K562 (cell line): ENCODE measurements around the gene CCL13. TPM values are rescaled to one million over a fixed set of nuclear protein-coding genes. Genes with fewer than 3 reads are reported as not detected.

Source experiments
- ATAC-seq: fragments of 200-7000 bp; cut with Tn5 transposase; 3 replicates; pipeline ENCODE4 v1.9.1; 2020; ENCODE audit warnings: moderate library complexity
- BruUV-seq: library from RNA; stranded (reverse); fragments of 400-500 nt; replicated peaks from 2 replicates; lab custom pipeline; 2021; lab: Mats Ljungman, UMichigan
- CTCF ChIA-PET: fragments of 300-600 bp; formaldehyde crosslinking; extraction: SDS; loops from one replicate; lab custom pipeline; 2021; ENCODE audit warnings: low intra/inter-chr PET ratio; lab: Yijun Ruan, JAX
- POLR2A ChIA-PET: fragments of 300-600, 350-650 bp; sonication (Branson Sonifier 250); formaldehyde crosslinking; extraction: SDS; loops from one replicate; lab custom pipeline; 2021; ENCODE audit warnings: antibody characterized with exemption, inconsistent platforms; lab: Yijun Ruan, JAX
- DNase-seq, 4 experiments: peaks; one replicate each; pipeline versions ENCODE4 v3.0.0 to v3.0.0-alpha.2; 2011 to 2018; ENCODE audit warnings: low spot score in 3 of 4, mixed read lengths in 3 of 4; ENCODE audit errors: extremely low read depth in 1 of 4
- FAIRE-seq: peaks from 2 replicates; lab custom pipeline; 2011; peaks lifted over from hg19 to GRCh38; lab: Jason Lieb, UNC
- H2AFZ ChIP-seq: 2 replicates; pipeline ENCODE4 v1.6.0; 2011; ENCODE audit warnings: low read depth, low read length, control low read depth, inconsistent platforms
- H3K27ac ChIP-seq: fragments of 200-600 bp; 3 replicates; pipeline ENCODE4 v1.8.0; 2011; ENCODE audit warnings: low read depth, mild to moderate bottlenecking, control low read depth, inconsistent platforms, low read length, moderate library complexity, mixed read lengths; ENCODE audit errors: extremely low read depth
- H3K27me3 ChIP-seq, 2 experiments: fragments of 300-600 bp in 1 of 2; 2 replicates in 1 of 2; 3 replicates in 1 of 2; pipeline versions ENCODE4 v1.6.0 to v1.8.0; 2011; ENCODE audit warnings: inconsistent platforms in 2 of 2, low read length in 2 of 2, mild to moderate bottlenecking in 1 of 2, mixed read lengths in 1 of 2, moderate library complexity in 1 of 2; ENCODE audit not compliant: control insufficient read depth in 2 of 2, insufficient read depth in 2 of 2
- H3K36me3 ChIP-seq: fragments of 300-600 bp; 3 replicates; pipeline ENCODE4 v1.8.0; 2011; ENCODE audit warnings: mild to moderate bottlenecking, low read length, inconsistent platforms; ENCODE audit not compliant: control insufficient read depth, insufficient read depth
- H3K4me1 ChIP-seq, 2 experiments: fragments of 200-600 bp in 1 of 2; replicated peaks in 1 of 2; 2 replicates in 1 of 2; 3 replicates in 1 of 2; pipeline versions ENCODE4 v1.5.1 to v1.8.0; 2011; ENCODE audit warnings: inconsistent platforms in 2 of 2, low read length in 2 of 2, mild to moderate bottlenecking in 1 of 2, mixed read lengths in 1 of 2, moderate library complexity in 1 of 2; ENCODE audit not compliant: control insufficient read depth in 2 of 2, insufficient read depth in 2 of 2
- H3K4me2 ChIP-seq: 2 replicates; pipeline ENCODE4 v1.6.1; 2011; ENCODE audit warnings: low read length, control low read depth, inconsistent platforms, mixed read lengths; ENCODE audit not compliant: insufficient read depth
- H3K4me3 ChIP-seq: fragments of 200-600 bp; sonication (generic), shearing (Covaris generic); 2 replicates; pipeline ENCODE4 v1.5.1; 2016; ENCODE audit warnings: control low read depth, inconsistent platforms
- H3K79me2 ChIP-seq: fragments of 200-600 bp; 3 replicates; pipeline ENCODE4 v1.8.0; 2011; ENCODE audit warnings: low read length, inconsistent platforms; ENCODE audit not compliant: control insufficient read depth, insufficient read depth
- H3K9ac ChIP-seq, 2 experiments: 2 replicates each; pipeline versions ENCODE4 v1.6.0 to v1.6.1; 2011; ENCODE audit warnings: low read depth in 2 of 2, low read length in 2 of 2, control low read depth in 1 of 2, inconsistent platforms in 1 of 2, mild to moderate bottlenecking in 1 of 2, mixed read lengths in 1 of 2; ENCODE audit not compliant: insufficient read depth in 1 of 2
- H3K9me1 ChIP-seq: one replicate; pipeline ENCODE4 v1.6.0; 2011; ENCODE audit warnings: inconsistent platforms, mild to moderate bottlenecking, low read length, moderate library complexity; ENCODE audit not compliant: control insufficient read depth, insufficient read depth
- H3K9me3 ChIP-seq: replicated peaks from 2 replicates; pipeline ENCODE4 v1.5.1; 2011; ENCODE audit warnings: low read depth, low read length, inconsistent platforms; ENCODE audit not compliant: control insufficient read depth, insufficient read depth
- H4K20me1 ChIP-seq: replicated peaks from 2 replicates; pipeline ENCODE4 v1.6.1; 2011; ENCODE audit warnings: low read length, inconsistent platforms, mixed read lengths; ENCODE audit not compliant: control insufficient read depth, insufficient read depth
- ARID4B ChIP-seq: sonication (generic); formaldehyde crosslinking; IDR thresholded peaks from 2 replicates; pipeline ENCODE4 v1.8.0; 2022; ENCODE audit warnings: mild to moderate bottlenecking, missing genetic modification reagents
- GATA2 ChIP-seq: sonication (generic); formaldehyde crosslinking; IDR thresholded peaks from 2 replicates; pipeline ENCODE4 v1.4.0; 2020; ENCODE audit warnings: mild to moderate bottlenecking, missing genetic modification reagents
- SIN3B ChIP-seq: fragments of 450-650 bp; IDR thresholded peaks from 2 replicates; pipeline ENCODE4 v1.6.1; 2017; ENCODE audit warnings: low read depth, mild to moderate bottlenecking, moderate library complexity
- SMAD2 ChIP-seq: fragments of 150-350 bp; IDR thresholded peaks from 2 replicates; pipeline ENCODE4 v1.6.1; 2014; ENCODE audit warnings: low read depth, mild to moderate bottlenecking, low read length
- SMARCB1 ChIP-seq: IDR thresholded peaks from 2 replicates; pipeline ENCODE4 v1.6.1; 2011; ENCODE audit warnings: improper control_type of control experiment, low read depth; ENCODE audit not compliant: insufficient read length
- ZNF24 ChIP-seq: fragments of 450-650 bp; IDR thresholded peaks from 2 replicates; pipeline ENCODE4 v1.6.1; 2016
- WGBS: fragments of 100-300 bp; shearing (Covaris generic); methylation state at CpG from one replicate; pipeline ENCODE4 v1.1.6; 2016; ENCODE audit warnings: low coverage, mixed read lengths; ENCODE audit not compliant: insufficient coverage; ENCODE audit errors: missing lambda C conversion rate; 5-methylcytosine and 5-hydroxymethylcytosine counted together
- in situ Hi-C: fragments of 300-500 bp; cut with MboI; formaldehyde crosslinking; loops from 4 replicates; pipeline ENCODE4 v1.15.0; 2018; ENCODE audit warnings: inconsistent platforms, mixed read lengths
- intact Hi-C: fragments of 100-400 bp; cut with micrococcal nuclease; formaldehyde crosslinking; loops from 2 replicates; pipeline ENCODE4 v1.14.2; 2022
- polyA plus RNA-seq, 8 experiments: library from polyadenylated mRNA; depleted of rRNA in 4 of 8; stranded (reverse) in 5 of 8; unstranded in 3 of 8; fragments of >200 nt; fragmentation: Nextera tagmentation in 2 of 8; fragmentation: Illumina TruSeq in 1 of 8; extraction: Ambion mirVana in 2 of 8; extraction: Trizol in 1 of 8; gene quantifications; 2 replicates each; pipeline versions ENCODE4 v1.2.1 to v1.2.3, GENCODE V29; 2011 to 2014; ENCODE audit warnings: inconsistent platforms in 1 of 8, missing spikeins in 1 of 8
- total RNA-seq, 7 experiments: library from RNA; depleted of rRNA in 6 of 7; stranded (reverse); fragments of >200 nt in 6 of 7; fragmentation: Illumina TruSeq in 2 of 7; extraction: Trizol in 2 of 7; gene quantifications; 2 replicates each; pipeline versions ENCODE4 v1.2.1 to v1.2.3, GENCODE V29; 2011 to 2021; ENCODE audit warnings: low replicate concordance in 1 of 7

The CCL13 gene
- total and polyA plus RNA-seq, 9 of the 15 experiments (the other 6 are each of a cell fraction or from before 2014, with no cell fraction given): not detected

DNA sequence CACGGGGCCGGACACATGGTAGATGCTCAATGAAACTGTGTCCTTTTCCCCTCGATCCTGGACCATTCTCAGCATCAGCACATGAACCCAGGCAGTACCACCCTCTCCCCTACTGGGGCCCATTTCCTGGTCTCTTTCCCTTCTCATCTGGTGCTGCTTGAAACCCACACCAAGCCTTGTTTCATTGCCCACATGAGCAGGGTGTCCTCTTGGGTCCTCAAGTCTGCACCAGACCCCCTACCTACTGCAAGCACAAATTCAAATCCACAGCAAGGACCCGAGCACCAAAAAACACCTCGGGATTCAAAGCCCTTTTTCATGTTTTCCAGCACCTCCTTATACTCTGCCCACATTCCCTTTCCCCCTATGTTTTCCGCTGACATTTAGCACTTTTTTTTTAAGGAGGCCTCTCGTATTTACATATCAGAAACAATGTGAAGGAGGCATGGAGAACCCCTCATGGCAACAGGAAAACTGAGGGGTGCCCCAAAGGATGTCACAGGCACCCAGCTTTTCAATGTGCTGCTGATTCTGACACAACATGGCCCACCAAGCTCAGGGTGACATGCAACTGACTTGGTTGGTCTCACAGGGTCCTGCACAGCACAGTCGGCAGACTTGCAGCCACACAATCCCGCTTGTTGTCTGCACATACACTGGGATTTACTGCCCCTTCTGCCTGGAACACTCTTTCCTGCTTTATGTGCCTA lies 11.4 kb downstream of the CCL13 start (continued):
- TF ChIP-seq ARID4B (no peak), SIN3B (no peak), GATA2 (CRISPR knock-in tag) (no peak)

- CTCF ChIA-PET: interaction anchor here (1.2 kb wide), 1 partner anchor 168 kb away, joined by 4 read pairs; no protein-coding TSS in a partner anchor
- Histone ChIP-seq H2AFZ (no peak overlapping the region; the same call in 1 of the 2 replicates), H3K9me3 (no peaks in the 10 kb centered on the region), H3K9ac (no peak overlapping the region), H3K27me3 (peaks cover 0 to 6% of the 10 kb centered on the region in 2 experiments; a peak in 2 of 5 replicates), H4K20me1 (no peaks in the 10 kb centered on the region), H3K36me3 (no peaks in the 10 kb centered on the region), H3K4me2 (no peak overlapping the region), H3K9me1 (no peaks in the 10 kb centered on the region), H3K27ac (no peak overlapping the region), H3K79me2 (no peaks in the 10 kb centered on the region), H3K4me3 (no peak overlapping the region), H3K4me1 (no peaks in the 10 kb centered on the region; a peak in 1 of 5 replicates)
- POLR2A ChIA-PET: interaction anchor here (0.6 to 0.7 kb wide), 2 partner anchors 41 to 786 kb away, joined by 3 to 4 read pairs; no protein-coding TSS in a partner anchor
- in situ Hi-C loops (no loop called here), intact Hi-C loops (no loop called here)
- DNase-seq (no peak), ATAC-seq (no peak), FAIRE-seq (no peak)
- 13% methylated on average over 9 of the region's 9 CpGs for WGBS
- no TSS peak for BruUV-seq
- no peak for TF ChIP-seq SMARCB1
- TF ChIP-seq ZNF24: peak; percentile 85
- TF ChIP-seq SMAD2: no peak
These were observed 12.1 kb downstream of the CCL13 start for GRCh38 chr17:34368196-34368945.
